Muscle of leg (tissue), 11 donors: ENCODE measurements around the gene GPR42. TPM values are rescaled to one million over a fixed set of nuclear protein-coding genes. Genes with fewer than 3 reads are reported as not detected.

Experiments used
- DNase-seq: peaks from one replicate; pipeline ENCODE4 v3.0.0; 2013
- H3K27ac ChIP-seq: one replicate; pipeline ENCODE4 v1.5.1; 2013; ENCODE audit warnings: mild to moderate bottlenecking, low read length, control low read depth
- H3K27me3 ChIP-seq: one replicate; pipeline ENCODE4 v1.6.1; 2013; ENCODE audit warnings: low read length; ENCODE audit not compliant: control insufficient read depth, insufficient read depth
- H3K36me3 ChIP-seq: one replicate; pipeline ENCODE4 v1.6.1; 2013; ENCODE audit warnings: low read length; ENCODE audit not compliant: control insufficient read depth, insufficient read depth
- H3K4me1 ChIP-seq: one replicate; pipeline ENCODE4 v1.6.1; 2013; ENCODE audit warnings: low read length; ENCODE audit not compliant: control insufficient read depth, insufficient read depth
- H3K4me3 ChIP-seq: one replicate; pipeline ENCODE4 v1.5.1; 2013; ENCODE audit warnings: low read length, control low read depth
- H3K9me3 ChIP-seq: replicated peaks from 2 replicates; pipeline ENCODE4 v1.6.1; 2013; ENCODE audit warnings: low read depth, low read length; ENCODE audit not compliant: control insufficient read depth
- WGBS: methylation state at CpG from one replicate; pipeline ENCODE4 v1.1.5; 2013; ENCODE audit warnings: missing lambda C conversion rate; ENCODE audit not compliant: insufficient coverage; 5-methylcytosine and 5-hydroxymethylcytosine counted together
- polyA plus RNA-seq, 8 donors: library from polyadenylated mRNA; unstranded; fragments of 120-200 nt; gene quantifications; one replicate each; pipeline versions ENCODE4 v1.2.1 to v1.2.3, GENCODE V29; 2013; ENCODE audit warnings: inconsistent platforms in 1 of 8, low replicate concordance in 1 of 8; ENCODE audit not compliant: insufficient read length in 8 of 8, insufficient read depth in 1 of 8
- total RNA-seq: library from RNA; stranded (reverse); fragments of 120-200 nt; gene quantifications from one replicate; pipeline ENCODE4 v1.2.4, GENCODE V29; 2013

Gene GPR42
- total and polyA plus RNA-seq, 9 donors = 0.15 TPM; not detected in 8

GRCh38 chr19:35336166-35336955, 34.5 kb upstream of the GPR42 start:
- 76% methylated on average over 7 of the region's 21 CpGs for WGBS
- Histone ChIP-seq H3K9me3 (no peaks in the 10 kb centered on the region), H3K4me1 (no peaks in the 10 kb centered on the region), H3K36me3 (no peaks in the 10 kb centered on the region), H3K27ac (no peak overlapping the region), H3K4me3 (no peak overlapping the region), H3K27me3 (no peaks in the 10 kb centered on the region)
- DNase-seq = no peak

GRCh38 chr19:35337097-35337983, 33.5 kb upstream of the GPR42 start:
- Histone ChIP-seq H3K27ac (no peak overlapping the region), H3K36me3 (no peaks in the 10 kb centered on the region), H3K4me1 (no peaks in the 10 kb centered on the region), H3K9me3 (no peaks in the 10 kb centered on the region), H3K4me3 (no peak overlapping the region), H3K27me3 (no peaks in the 10 kb centered on the region)
- no peak for DNase-seq
- WGBS = 82% methylated on average over 20 of the region's 25 CpGs

- no peak for DNase-seq
- Histone ChIP-seq H3K4me3 (no peak overlapping the region), H3K27me3 (no peaks in the 10 kb centered on the region), H3K36me3 (no peaks in the 10 kb centered on the region), H3K4me1 (no peaks in the 10 kb centered on the region), H3K9me3 (no peaks in the 10 kb centered on the region), H3K27ac (no peak overlapping the region)
- WGBS = 63% methylated on average over 2 of the region's 13 CpGs
Measured at GRCh38 chr19:35337984-35338296, 32.9 kb upstream of the GPR42 start.

GRCh38 chr19:35340431-35340830, 30.4 kb upstream of the GPR42 start:
- Histone ChIP-seq H3K27ac (no peak overlapping the region), H3K36me3 (no peaks in the 10 kb centered on the region), H3K4me3 (no peak overlapping the region), H3K9me3 (no peaks in the 10 kb centered on the region), H3K4me1 (no peaks in the 10 kb centered on the region), H3K27me3 (no peaks in the 10 kb centered on the region)
- WGBS = 91% methylated on average over 7 of the region's 11 CpGs
- DNase-seq = no peak

- DNase-seq = no peak
- 83% methylated on average over 12 of the region's 16 CpGs for WGBS
- no peaks in the 10 kb centered on the region for H3K36me3 ChIP-seq
- no peaks in the 10 kb centered on the region for H3K27me3 ChIP-seq
- H3K4me3 ChIP-seq = no peak overlapping the region
- no peaks in the 10 kb centered on the region for H3K9me3 ChIP-seq
- H3K27ac ChIP-seq = no peak overlapping the region
- no peaks in the 10 kb centered on the region for H3K4me1 ChIP-seq
Measured at GRCh38 chr19:35341006-35341405, 29.9 kb upstream of the GPR42 start.

GRCh38 chr19:35341565-35342225, 29.2 kb upstream of the GPR42 start:
- H3K4me1 ChIP-seq = no peaks in the 10 kb centered on the region
- no peaks in the 10 kb centered on the region for H3K9me3 ChIP-seq
- H3K4me3 ChIP-seq = no peak overlapping the region
- no peaks in the 10 kb centered on the region for H3K27me3 ChIP-seq
- WGBS = 90% methylated on average over 9 of the region's 14 CpGs
- DNase-seq = no peak
- H3K36me3 ChIP-seq = no peaks in the 10 kb centered on the region
- H3K27ac ChIP-seq = no peak overlapping the region

GRCh38 chr19:35342430-35342829, 28.4 kb upstream of the GPR42 start:
- Histone ChIP-seq H3K4me1 (no peaks in the 10 kb centered on the region), H3K27ac (no peak overlapping the region), H3K36me3 (no peaks in the 10 kb centered on the region), H3K27me3 (no peaks in the 10 kb centered on the region), H3K4me3 (no peak overlapping the region), H3K9me3 (no peaks in the 10 kb centered on the region)
- no peak for DNase-seq
- 37% methylated on average over 5 of the region's 5 CpGs for WGBS

- Histone ChIP-seq H3K4me3 (no peak overlapping the region), H3K27ac (no peak overlapping the region), H3K4me1 (no peaks in the 10 kb centered on the region), H3K9me3 (no peaks in the 10 kb centered on the region), H3K27me3 (no peaks in the 10 kb centered on the region), H3K36me3 (no peaks in the 10 kb centered on the region)
- 81% methylated on average over 16 of the region's 17 CpGs for WGBS
- DNase-seq = no peak
Measured at GRCh38 chr19:35344511-35345031, 26.3 kb upstream of the GPR42 start.

- Histone ChIP-seq H3K9me3 (no peaks in the 10 kb centered on the region), H3K27me3 (no peaks in the 10 kb centered on the region), H3K27ac (no peak overlapping the region), H3K36me3 (no peaks in the 10 kb centered on the region), H3K4me3 (no peak overlapping the region), H3K4me1 (no peaks in the 10 kb centered on the region)
- WGBS = 88% methylated on average over 8 of the region's 11 CpGs
- no peak for DNase-seq
Measured at GRCh38 chr19:35345671-35346111, 25.2 kb upstream of the GPR42 start.
